PC-3 (cell line): ENCODE data around the gene TMEM63B. TPM values are rescaled to one million over a fixed set of nuclear protein-coding genes. Genes with fewer than 3 reads are reported as not detected.

Source experiments
- ATAC-seq: fragments of 200-7000 bp; cut with Tn5 transposase; 2 replicates; pipeline ENCODE4 v1.9.1; 2020; ENCODE audit warnings: mild to moderate bottlenecking, moderate library complexity
- BruUV-seq: library from RNA; stranded (reverse); fragments of 400-500 nt; replicated peaks from 2 replicates; lab custom pipeline; 2021; lab: Mats Ljungman, UMichigan
- CTCF ChIA-PET: fragments of 300-600 bp; sonication (Branson Sonifier 250); formaldehyde crosslinking; loops from one replicate; lab custom pipeline; 2022; ENCODE audit warnings: antibody characterized with exemption; lab: Charles Lee
- POLR2A ChIA-PET: fragments of 300-600 bp; sonication (Branson Sonifier 250); formaldehyde crosslinking; loops from one replicate; lab custom pipeline; 2022; ENCODE audit warnings: antibody characterized with exemption; ENCODE audit not compliant: unreplicated experiment; lab: Charles Lee
- DNase-seq: peaks from one replicate; pipeline ENCODE4 v3.0.0-alpha.2; 2015
- H2AFZ ChIP-seq: fragments of 300-600 bp; sonication (generic); 2 replicates; pipeline ENCODE4 v1.6.0; 2016; ENCODE audit warnings: antibody characterized with exemption, low read length
- H3F3A ChIP-seq: fragments of 300-600 bp; sonication (generic); one replicate; pipeline ENCODE4 v1.6.0; 2017; ENCODE audit warnings: antibody characterized with exemption, low read length, control low read depth, mild to moderate bottlenecking; ENCODE audit not compliant: unreplicated experiment
- H3K27ac ChIP-seq: fragments of 300-600 bp; sonication (generic); 2 replicates; pipeline ENCODE4 v1.5.1; 2016; ENCODE audit warnings: mild to moderate bottlenecking, low read length
- H3K27me3 ChIP-seq: fragments of 300-600 bp; sonication (generic); 2 replicates; pipeline ENCODE4 v1.6.1; 2016; ENCODE audit warnings: low read length, mixed read lengths
- H3K36me3 ChIP-seq: fragments of 300-600 bp; sonication (generic); 2 replicates; pipeline ENCODE4 v1.6.1; 2016; ENCODE audit warnings: low read depth, mixed run types, low read length, mixed read lengths
- H3K4me1 ChIP-seq: fragments of 300-600 bp; sonication (generic); 2 replicates; pipeline ENCODE4 v1.5.1; 2016; ENCODE audit warnings: low read length; ENCODE audit not compliant: insufficient read depth
- H3K4me2 ChIP-seq: fragments of 300-600 bp; sonication (generic); 2 replicates; pipeline ENCODE4 v1.6.0; 2016; ENCODE audit warnings: low read length
- H3K4me3 ChIP-seq: fragments of 300-600 bp; sonication (generic); 2 replicates; pipeline ENCODE4 v1.5.1; 2016; ENCODE audit warnings: mild to moderate bottlenecking, low read length, mixed read lengths
- H3K79me2 ChIP-seq: fragments of 300-600 bp; sonication (generic); 2 replicates; pipeline ENCODE4 v1.6.1; 2017; ENCODE audit warnings: low read length, mixed read lengths
- H3K9ac ChIP-seq: fragments of 300-600 bp; sonication (generic); 2 replicates; pipeline ENCODE4 v1.6.0; 2016; ENCODE audit warnings: mild to moderate bottlenecking, low read length
- H3K9me2 ChIP-seq: fragments of 300-600 bp; sonication (generic); replicated peaks from 2 replicates; pipeline ENCODE4 v1.6.1; 2016; ENCODE audit warnings: mixed run types, low read length, mixed read lengths
- H3K9me3 ChIP-seq: fragments of 300-600 bp; sonication (generic); 2 replicates; pipeline ENCODE4 v1.6.1; 2016; ENCODE audit warnings: low read length, mixed read lengths
- H4K20me1 ChIP-seq: fragments of 300-600 bp; sonication (generic); 2 replicates; pipeline ENCODE4 v1.6.1; 2016; ENCODE audit warnings: low read length, mixed read lengths
- CTCF ChIP-seq: fragments of 300-600 bp; sonication (generic); conservative IDR thresholded peaks from 2 replicates; pipeline ENCODE4 v1.5.1; 2017; ENCODE audit warnings: antibody characterized with exemption, low read depth, mild to moderate bottlenecking, low read length
- EZH2 ChIP-seq: fragments of 300-600 bp; sonication (generic); IDR thresholded peaks from one replicate; pipeline ENCODE4 v1.6.1; 2017; ENCODE audit warnings: antibody characterized with exemption, mild to moderate bottlenecking, low read length; ENCODE audit not compliant: unreplicated experiment
- EZH2phosphoT487 ChIP-seq: fragments of 300-600 bp; sonication (generic); IDR thresholded peaks from 2 replicates; pipeline ENCODE4 v1.6.1; 2018; ENCODE audit warnings: mild to moderate bottlenecking, antibody characterized with exemption, low read length, borderline replicate concordance
- intact Hi-C: fragments of 100-400 bp; cut with micrococcal nuclease; formaldehyde crosslinking; loops from 2 replicates; pipeline ENCODE4 v1.9.0; 2023
- total RNA-seq: library from RNA; depleted of rRNA; stranded (reverse); fragments of >200 nt; gene quantifications from 2 replicates; pipeline ENCODE4 v1.2.3, GENCODE V29; 2014

The TMEM63B gene
- total RNA-seq, 1 experiment from 2014 or later, result 23.6 TPM

GRCh38 chr6:44189257-44189656 is 61.9 kb downstream of the TMEM63B start:
- Histone ChIP-seq H4K20me1 (no peaks in the 10 kb centered on the region), H3K4me3 (no peak overlapping the region), H3F3A (no peaks in the 10 kb centered on the region), H3K9me2 (no peaks in the 10 kb centered on the region), H3K27ac (no peak overlapping the region), H3K79me2 (no peaks in the 10 kb centered on the region), H3K36me3 (no peaks in the 10 kb centered on the region), H2AFZ (no peak overlapping the region), H3K4me1 (no peaks in the 10 kb centered on the region), H3K27me3 (no peaks in the 10 kb centered on the region), H3K9ac (no peak overlapping the region), H3K4me2 (no peak overlapping the region), H3K9me3 (no peaks in the 10 kb centered on the region)
- TF ChIP-seq EZH2phosphoT487 (no peak), CTCF (no peak), EZH2 (no peak)
- ChIA-PET POLR2A (interaction anchor here (0.6 kb wide), 1 partner anchor 10 kb away, joined by 13 read pairs; no protein-coding TSS in a partner anchor), CTCF (no interaction called here)
- ATAC-seq, result no peak
- DNase-seq, result no peak
- intact Hi-C loops, result no loop called here
- BruUV-seq, result no TSS peak

DNA sequence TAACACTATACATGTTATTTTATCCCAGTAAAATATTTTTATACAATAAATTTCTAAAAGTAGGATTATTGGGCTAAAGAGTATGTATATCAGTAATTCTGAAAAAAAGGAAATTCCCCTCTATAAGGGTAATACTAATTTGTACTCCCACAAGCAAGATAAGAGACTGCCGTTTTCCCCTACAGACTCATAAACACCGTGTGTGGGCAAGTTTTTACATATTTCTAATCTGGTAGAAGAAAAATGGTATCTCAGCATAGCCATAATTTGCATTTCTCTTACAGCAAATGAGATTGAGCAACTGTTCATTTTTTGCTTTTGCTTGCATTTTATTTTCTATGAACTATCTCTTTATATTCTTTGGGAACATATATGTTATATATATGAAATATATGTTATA is 63.4 kb downstream of the TMEM63B start:
- POLR2A ChIA-PET, result no interaction called here
- no peak for TF ChIP-seq EZH2
- TF ChIP-seq EZH2phosphoT487, result no peak
- no peak for TF ChIP-seq CTCF
- Histone ChIP-seq H3K4me1 (no peaks in the 10 kb centered on the region), H3K27me3 (no peaks in the 10 kb centered on the region), H3K27ac (no peak overlapping the region), H3K9me2 (no peaks in the 10 kb centered on the region), H3K9me3 (no peaks in the 10 kb centered on the region), H3K79me2 (no peaks in the 10 kb centered on the region), H3F3A (no peaks in the 10 kb centered on the region), H4K20me1 (no peaks in the 10 kb centered on the region), H3K4me2 (no peak overlapping the region), H2AFZ (no peak overlapping the region), H3K4me3 (no peak overlapping the region), H3K9ac (no peak overlapping the region), H3K36me3 (no peaks in the 10 kb centered on the region)
- no TSS peak for BruUV-seq
- intact Hi-C loops, result no loop called here
- no peak for DNase-seq
- CTCF ChIA-PET, result no interaction called here
- no peak for ATAC-seq

DNA sequence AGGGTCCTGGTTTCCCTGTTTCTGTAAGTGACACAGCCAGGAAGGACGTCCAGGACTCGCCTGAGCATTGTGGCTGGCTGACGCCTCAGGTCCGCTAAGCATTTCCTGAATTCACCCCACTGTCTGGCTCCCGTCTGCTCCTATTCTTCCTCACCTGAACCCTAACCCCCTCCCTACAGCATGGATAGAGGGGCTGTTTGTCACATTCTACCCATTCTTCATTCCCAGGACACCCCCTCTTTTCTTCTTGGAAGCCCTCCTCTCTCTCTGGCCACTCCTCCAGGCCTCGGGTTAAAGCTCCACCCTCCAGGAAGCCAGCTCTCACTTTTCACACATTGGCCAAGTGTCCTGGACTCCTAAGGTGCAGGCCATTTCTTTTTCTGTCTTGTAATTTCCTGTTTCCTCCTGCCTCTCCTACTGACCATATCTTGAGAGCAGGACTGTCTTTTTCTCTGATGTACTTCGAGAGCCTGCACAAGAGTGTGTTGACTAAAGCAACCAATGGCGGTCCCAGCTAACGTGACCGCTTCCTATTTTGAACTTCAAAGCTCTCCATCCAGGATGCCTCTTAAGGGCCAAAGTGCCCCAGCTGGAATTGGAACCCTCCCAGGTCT is 65.2 kb downstream of the TMEM63B start:
- ATAC-seq (no peak), DNase-seq (no peak)
- Histone ChIP-seq H2AFZ (no peak overlapping the region), H3K4me1 (no peaks in the 10 kb centered on the region), H3K9ac (no peak overlapping the region), H3F3A (no peaks in the 10 kb centered on the region), H3K27me3 (no peaks in the 10 kb centered on the region), H3K36me3 (no peaks in the 10 kb centered on the region), H4K20me1 (no peaks in the 10 kb centered on the region), H3K79me2 (no peaks in the 10 kb centered on the region), H3K9me2 (no peaks in the 10 kb centered on the region), H3K27ac (no peak overlapping the region), H3K4me2 (no peak overlapping the region), H3K4me3 (no peak overlapping the region), H3K9me3 (no peaks in the 10 kb centered on the region)
- TF ChIP-seq EZH2, result no peak
- TF ChIP-seq EZH2phosphoT487, result no peak
- ChIA-PET POLR2A (no interaction called here), CTCF (interaction anchor here (0.6 kb wide), 1 partner anchor 34 kb away, joined by 3 read pairs; no protein-coding TSS in a partner anchor)
- intact Hi-C loops, result no loop called here
- no TSS peak for BruUV-seq
